GM19468 (cell line): ENCODE measurements around the gene KREMEN2.
"Not testable (repeated sequence)": the region's sequence is repeated elsewhere in the genome, so short reads cannot be mapped to it uniquely, and the experiment has no call there.

Source experiments
- ATAC-seq: cut with Tn5 transposase; IDR thresholded peaks from one replicate; pipeline ENCODE4 v1.9.1; 2021; ENCODE audit warnings: mild to moderate bottlenecking, moderate library complexity, moderate number of reproducible peaks; ENCODE audit not compliant: unreplicated experiment; ENCODE audit errors: extremely low read depth

KREMEN2 gene

DNA sequence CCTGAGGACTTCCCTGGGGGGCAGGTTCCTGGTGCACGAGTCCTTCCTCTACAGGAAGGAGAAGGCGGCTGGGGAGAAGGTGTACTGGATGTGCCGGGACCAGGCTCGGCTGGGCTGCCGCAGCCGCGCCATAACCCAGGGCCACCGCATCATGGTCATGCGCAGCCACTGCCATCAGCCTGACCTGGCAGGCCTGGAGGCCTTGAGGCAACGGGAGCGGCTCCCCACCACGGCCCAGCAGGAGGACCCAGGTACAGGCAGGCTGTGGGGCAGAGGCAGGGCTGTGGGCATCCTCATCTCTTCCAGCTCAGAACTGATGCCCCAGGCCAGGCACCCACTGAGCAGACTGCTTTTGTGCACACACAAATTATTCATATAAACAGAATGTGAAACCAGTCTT lies 25.9 kb upstream of the KREMEN2 start:
- no peak for ATAC-seq

DNA sequence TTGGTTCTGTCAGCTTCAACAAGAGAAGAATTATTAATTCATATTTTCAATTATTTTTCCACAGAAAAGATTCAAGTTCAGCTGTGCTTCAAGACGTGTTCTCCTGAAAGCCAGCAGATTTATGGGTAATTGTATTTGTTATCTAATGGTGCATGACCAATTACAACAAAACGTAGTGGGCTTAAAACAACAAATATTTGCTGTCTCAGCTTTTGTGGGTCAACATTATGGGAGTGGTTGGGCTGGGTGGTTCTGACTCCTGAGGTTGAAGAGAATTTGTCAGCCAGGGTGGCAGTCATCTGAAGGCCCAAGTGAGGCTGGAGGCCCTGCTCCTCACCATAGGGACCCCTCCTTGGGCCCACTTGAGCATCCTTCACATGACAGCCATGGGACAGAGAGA lies 24.1 kb upstream of the KREMEN2 start:
- no peak for ATAC-seq

DNA sequence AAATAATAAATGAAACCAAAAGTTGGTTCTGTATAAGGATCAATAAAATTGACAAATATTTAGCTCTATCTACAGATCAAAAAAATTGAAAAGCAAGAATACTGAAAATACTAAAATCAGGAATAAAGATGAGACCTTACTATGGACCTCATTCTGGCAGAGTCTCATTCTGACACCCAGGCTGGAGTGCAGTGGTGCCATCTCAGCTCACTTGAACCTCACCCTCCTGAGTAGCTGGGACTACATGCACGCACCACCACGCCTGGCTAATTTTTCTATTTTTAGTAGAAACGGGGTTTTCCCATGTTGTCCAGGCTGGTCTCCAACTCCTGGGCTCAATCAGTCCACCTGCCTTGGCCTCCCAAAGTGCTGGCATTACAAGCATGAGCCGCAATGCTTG lies 22.0 kb upstream of the KREMEN2 start:
- no peak for ATAC-seq

DNA sequence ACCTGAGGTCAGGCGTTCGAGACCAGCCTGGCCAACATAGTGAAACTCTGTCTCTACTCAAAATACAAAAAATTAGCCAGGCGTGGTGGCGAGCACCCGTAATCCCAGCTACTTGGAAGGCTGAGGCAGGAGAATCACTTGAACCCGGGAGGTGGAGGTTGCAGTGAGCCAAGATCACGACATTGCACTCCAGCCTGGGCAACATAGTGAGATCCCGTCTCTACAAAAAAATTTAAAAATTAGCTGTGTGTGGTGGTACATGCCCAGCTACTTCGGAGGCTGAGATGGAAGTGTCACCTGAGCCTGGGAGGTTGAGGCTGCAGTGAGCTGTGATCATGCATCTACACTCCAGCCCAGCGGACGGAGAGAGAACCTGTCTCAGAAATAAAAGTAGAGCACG lies 20.4 kb upstream of the KREMEN2 start:
- not testable (repeated sequence) for ATAC-seq

DNA sequence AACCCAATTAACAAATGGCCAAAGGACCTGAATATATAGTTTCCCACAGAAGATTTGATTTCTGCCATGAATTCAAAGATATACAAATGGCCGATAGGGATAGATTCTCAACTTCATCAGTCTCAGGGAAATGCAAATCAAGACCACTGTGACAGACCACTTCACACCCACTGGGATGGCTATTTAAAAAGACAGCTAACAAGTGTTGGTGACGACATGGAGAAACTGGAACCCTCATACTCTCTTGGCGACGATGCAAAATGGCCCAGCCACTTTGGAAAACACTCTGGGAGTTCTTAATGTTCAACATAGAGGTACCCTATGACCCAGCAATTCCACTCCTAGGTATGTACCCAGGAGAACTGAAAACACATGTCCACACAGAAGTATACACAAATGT lies 17.4 kb upstream of the KREMEN2 start:
- ATAC-seq, result no peak

DNA sequence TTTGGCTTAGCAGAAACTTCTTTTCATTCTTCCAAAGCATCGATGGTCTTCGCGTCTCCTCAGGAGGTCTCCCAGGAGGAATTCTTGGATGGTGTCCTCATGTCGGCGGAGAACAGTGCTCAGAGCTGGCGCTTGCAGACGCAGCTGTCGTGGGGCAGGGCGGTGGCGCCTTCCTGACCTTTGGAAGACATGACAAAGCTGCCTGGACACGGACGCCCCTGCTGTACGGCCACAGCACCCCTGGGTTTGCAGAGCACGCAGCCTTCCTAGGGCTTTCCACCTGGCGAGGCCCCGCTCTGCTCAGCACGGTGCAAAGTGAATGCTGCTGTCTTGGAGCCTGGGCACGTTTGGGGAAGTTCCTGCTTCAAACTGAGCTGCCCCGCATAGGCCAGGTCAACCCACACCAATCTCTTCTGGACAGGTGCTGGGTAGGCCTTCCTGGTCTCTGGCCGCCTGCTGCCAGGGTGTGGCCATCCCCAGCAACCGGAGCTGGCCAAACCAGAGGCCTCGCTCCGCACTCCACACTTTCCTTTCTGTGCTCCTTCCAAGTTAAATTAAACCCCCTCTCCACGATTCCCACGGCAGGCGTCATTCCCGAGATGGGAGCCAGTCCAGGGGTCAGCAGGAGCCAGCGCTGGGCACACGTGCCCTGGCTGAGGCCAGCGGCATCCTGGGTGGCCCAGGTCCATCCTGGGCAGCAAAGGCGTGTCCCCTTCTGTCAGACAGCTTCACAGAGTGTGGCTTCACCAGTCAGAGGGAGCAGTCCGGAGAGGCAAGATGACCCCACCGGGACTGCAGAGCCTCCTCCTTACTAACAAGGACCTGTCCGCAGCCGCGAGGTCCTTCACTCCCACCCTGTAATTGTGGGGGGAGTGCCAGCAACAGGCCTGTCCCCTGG lies 15.0 kb upstream of the KREMEN2 start:
- ATAC-seq, result no peak

DNA sequence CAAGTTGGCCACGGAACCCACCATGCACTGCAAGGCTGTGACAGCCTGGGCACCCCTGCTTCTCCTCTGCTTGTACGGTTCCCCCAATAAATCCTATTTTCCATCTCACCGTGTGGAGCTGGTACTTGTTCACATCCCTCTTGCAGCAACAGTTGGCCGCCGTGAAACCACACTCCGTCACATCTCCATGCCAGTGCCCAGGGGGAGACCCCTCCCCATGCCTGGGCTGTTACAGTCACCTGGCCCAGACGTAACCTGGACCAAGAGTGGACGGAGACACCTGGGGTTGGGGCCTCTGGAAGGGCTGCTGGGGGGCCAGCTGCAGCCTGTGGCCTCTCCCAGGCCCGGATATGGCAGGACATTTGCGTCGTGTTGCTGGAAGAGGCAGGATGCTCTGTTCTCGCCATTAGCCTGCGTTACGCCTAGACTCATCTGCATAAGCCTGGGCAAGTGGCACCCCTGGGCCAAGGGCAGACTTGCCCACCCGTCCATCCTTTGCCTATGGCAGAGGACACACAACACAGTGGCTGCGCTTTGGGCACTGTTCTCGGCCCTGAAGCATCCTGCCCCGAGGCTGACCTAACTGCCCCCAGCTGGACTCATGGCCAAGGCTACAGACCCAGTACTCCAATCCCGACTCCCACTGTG lies 14.2 kb upstream of the KREMEN2 start:
- no peak for ATAC-seq

DNA sequence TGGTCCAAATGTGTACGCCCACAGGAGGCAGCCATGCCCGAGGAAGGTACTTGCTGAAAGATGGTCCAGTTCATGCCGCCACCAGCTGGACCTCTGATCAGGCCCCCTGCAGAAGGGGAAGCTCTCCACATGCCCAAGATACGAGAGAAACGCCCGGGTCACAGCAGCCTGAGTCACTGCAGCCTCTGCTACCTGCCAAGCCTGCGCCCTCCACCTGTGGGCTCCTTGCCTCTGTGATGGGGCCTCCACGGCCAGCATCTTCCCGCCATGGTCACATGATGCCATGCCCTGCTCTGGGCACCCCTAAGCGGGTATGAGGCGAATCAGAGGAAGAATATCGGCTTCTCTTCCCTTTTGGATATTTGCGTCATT lies 13.7 kb upstream of the KREMEN2 start:
- no peak for ATAC-seq

DNA sequence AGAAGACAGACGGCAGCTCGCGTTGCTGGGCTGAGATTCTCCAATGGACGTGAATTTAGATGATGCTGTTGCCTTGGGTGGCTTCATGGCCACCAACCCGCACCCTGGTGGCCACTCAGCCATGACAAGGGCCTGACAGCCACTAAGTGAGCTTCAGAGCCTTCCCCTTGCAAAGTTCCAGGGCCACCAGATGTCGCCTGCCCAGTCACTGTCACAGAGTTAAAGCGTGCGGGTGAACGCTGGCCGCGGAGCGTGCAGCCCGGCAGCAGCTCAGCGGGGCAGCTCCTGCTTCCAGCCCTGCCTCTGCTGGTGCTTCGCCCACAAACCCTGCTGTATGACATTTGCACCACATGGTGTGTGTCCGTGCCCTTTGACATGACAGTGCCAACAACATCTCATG lies 13.3 kb upstream of the KREMEN2 start:
- no peak for ATAC-seq

DNA sequence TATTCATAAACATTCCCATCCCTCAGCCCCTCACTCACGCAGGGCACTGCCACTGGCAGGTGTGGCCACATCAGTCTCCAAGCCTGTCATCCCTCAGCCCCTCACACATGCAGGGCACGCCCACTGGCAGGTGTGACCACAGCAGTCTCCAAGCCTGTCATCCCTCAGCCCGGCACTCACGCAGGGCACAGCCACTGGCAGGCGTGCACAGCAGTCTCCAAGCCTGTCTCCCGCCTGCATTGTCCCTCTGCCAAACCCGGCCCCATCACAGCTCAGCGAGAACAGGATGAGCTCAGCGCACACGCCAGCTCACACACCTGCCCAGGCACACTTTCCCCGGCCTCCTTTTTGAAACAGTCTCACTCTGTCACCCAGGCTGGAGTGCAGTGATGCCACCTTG lies 11.4 kb upstream of the KREMEN2 start:
- ATAC-seq, result no peak

DNA sequence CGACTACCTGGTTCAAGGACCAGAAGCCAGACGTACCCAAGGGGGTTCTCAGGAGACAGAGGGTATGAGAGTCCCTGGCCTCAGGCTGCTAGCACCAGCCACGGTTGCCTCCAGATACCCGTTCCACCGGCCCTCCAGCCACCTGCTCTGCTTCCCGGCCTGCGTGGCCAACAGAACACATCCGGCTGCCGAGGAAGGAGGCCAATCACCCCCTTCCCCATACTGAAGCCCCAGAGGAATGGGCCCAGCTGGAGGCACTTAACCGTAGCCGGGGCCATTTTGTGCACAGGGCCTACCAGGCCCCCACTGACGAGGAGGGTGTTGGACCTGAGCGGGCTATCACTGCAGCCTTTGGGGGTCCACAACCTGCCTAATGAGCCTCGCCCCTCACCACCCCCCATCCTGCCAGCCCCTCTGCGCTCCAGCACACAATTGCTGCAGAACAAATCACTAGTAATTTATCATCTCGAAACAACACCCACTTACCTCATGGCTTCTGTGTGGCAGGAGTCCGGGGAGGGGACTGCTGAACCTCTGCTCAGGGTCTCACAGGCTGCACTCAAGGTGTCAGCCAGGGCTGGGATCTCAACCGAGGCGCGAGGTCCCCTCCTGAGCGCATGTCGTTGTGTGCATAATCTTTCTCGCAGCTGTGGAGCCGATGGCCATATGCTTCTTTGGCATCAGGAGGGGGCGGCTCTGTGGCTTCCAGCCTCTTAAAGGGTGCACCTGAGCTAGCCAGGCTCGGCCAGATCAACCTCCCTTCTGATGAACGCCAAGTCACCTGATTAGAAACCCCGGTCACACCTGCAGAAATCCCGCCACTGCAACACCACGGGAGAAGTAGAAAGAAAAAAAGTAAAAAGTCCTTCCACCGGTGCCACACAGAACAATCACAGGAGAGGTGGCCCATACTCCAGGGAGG lies 10.1 kb upstream of the KREMEN2 start:
- no peak for ATAC-seq

DNA sequence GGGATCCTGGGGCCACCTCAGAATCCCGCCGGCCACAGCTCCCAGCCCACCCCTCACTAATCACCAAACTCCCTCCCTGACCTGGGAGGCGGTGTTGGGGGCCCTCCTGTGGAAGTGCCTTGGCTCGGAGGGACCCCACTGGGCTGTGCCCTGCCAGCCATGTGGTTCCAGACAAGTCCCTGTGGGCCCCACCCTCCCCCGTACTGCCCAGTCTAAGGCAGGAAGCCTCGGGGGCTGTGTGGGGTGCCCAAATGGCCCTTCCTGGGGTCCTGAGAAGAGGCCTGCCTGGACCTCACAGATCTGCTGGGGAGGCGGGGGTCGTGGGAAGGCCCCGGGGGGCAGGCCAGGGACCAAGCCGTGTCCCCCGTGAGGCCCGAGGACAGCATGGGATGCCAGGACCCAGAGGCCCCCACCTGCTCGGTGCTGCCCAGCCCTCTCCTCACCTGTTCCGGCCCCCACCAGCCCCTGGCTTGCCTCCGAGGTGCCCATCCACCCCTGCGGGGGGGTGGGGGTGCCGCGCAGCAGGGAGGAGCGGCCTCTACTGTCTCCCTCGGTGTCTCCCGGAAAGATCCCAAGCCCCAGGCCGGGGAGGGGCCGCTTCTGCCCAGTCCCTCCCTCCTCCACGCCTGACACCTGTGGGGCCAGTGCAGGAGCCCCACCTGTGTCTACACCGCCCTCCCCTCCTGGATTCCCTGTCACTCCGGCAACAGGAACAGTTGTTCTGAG lies 9.3 kb upstream of the KREMEN2 start:
- no peak for ATAC-seq

DNA sequence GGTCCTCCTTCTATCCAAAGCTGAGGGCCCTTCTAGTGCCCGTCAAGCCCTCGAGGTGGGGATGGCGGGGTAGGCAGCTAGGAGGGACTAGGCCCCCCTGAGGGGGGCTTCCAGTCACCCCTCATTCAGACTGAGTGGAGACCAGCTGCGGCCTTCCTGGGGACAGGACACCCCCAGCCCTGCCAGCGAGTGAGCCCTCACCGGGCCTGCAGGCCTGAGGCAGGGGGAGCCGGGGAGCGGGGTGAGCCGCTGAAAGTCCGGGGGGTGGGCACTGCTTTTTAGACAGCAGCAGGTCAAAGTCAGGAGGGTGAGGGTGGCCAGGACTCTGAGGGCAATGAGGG lies 8.7 kb upstream of the KREMEN2 start:
- ATAC-seq, result no peak

DNA sequence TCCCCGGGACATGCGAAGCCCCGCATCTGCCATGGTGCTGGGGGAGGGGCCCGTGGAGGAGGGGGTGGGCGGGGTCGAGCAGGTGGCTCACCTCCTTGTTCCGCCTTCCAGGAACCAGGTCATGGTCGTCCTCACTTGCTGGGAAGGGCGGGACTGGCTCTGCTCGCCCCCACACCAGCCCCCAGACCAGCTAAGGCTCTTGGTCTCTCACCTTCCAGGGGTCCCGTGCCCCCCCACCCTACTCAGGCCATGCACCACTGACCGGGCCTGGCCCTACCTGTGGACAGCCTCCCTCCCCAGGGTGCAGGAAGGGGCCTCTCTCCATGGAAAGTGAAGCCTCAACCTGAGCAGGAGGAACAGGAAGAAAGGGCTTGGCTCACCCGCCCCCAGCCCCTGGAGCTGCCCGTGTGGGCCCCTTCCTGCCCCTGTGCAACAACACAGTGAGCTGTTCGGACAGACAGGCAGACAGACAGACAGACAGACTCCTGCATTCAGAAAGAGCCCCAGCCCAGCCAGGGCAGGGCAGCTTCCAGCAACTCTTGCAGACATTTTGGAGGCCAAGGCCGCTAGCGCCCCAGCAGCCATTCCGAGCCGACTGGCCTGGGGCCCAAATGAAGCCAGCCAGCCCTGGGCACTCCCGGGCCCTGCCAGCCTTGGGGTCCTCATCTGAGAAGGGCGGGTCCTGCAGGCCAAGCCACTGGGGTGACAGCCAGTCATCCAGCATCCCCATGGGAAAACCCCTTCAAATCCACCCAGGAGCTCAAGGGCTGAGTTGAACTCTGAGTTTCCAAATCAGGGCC lies 8.1 kb upstream of the KREMEN2 start:
- no peak for ATAC-seq

DNA sequence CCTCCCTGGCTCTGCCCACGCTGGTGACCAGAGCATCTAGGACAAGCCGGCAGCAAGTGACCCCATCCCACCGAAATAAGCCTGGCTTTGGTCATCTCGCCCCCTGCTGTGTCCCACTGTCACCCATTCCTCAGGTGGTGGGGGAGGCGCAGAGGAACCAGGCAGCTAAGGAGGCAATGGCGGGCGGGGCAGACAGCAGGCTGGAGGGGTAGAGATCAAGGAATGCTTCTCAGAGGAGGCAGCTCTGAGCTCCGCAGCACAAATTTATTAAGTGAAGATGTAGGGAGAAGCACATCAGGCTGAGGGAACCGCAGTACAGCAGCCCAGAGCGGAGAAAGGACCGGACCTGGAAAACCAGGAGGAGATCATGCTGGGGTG lies 7.5 kb upstream of the KREMEN2 start:
- ATAC-seq, result no peak

DNA sequence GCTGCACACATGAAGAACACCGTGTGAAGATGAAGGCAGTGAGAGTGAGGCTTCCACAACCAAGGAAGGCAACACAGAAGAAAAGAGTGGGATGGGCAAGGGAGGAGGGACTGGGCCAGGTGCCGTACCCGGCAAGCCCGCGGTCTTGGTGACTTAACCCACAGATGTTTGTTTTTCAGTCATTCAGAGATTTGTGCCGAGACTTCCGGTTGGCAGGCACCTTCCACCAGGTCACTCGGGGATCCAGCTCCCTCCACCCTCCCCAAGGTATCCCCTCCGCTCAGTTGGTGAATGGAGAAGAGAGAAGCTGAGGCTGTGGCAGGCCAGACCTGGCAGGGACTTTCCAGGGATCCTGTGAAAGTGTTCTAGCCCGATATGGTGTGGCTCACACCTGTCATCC lies 4.9 kb upstream of the KREMEN2 start:
- no peak for ATAC-seq

DNA sequence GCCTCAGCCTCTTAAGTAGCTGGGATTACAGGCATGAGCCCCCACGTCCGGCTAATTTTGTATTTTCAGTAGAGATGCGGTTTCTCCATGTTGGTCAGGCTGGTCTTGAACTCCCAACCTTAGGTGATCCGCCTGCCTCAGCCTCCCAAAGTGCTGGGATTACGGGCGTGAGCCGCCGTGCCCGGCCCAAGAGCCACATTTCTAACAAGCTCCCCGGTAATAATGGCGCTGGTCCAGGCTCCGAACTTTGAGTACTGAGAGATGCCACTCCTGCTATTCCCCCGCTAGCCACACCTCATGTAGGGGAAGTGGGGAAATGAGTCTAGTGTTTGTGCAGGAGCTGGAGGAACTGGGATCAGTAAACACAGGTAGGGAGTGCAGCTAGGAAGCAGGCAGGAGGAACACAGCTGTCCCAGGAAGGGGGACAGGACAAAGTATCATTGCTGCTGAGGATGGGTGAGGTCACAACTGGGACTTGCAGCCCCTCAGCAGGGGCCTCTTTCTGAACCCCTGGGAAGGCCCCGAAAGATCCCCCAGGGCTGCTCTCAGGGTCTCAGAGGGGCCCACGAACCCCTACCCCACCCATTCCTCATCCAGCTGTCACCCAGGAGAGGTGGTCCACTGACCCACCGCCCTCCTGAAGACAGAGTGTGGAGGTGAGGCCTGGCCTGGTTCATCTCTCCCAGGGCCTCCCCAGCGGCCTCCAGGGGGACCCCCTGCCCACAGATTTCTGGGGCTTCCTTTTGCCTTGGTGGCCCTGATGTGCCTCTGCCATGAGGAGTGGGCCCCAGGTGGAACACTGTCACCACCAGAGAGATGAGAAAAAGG lies 3.7 kb upstream of the KREMEN2 start:
- ATAC-seq, result no peak

DNA sequence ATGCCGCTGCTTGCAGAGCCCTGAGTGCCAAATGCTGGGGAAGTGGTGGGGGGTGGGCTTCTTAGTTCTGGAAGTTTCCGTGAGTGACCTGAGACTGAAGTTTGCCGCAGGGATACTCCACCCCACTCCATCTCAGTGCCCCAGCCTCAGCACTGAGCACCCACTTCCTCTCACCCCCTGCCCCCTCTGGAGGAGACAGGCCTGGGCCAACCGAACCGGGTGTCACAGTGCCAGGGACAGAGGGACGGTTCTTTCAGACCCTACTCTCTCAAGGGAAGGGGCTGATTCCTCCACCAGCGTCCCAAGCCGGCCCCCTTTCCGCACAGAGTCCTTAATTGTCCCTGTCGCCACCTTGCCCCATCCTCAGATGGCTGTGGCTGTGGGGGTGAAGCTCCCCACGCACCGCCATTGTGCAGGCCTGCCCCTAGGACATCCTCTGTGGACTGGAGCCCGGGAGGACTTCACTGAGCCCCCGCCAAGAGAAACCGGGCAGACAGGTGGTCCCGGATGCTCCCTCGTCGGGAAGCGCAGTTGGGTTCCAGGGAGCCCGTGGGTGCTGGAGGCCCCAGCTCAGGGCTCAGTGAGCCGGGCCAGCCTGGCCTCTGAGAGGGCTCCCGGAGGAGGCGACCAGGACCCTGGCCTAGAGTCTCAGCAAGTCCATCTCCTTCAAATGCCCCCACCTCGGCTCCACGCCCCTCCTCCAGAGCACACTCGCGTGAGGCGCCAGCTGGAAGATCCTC lies 1.6 kb upstream of the KREMEN2 start:
- no peak for ATAC-seq
